Stimulated activated effector memory CD8-positive, alpha-beta T cell treated with anti-CD3 and anti-CD28 coated beads, Interleukin-12 subunit alpha, Interleukin-12 subunit beta, amount 100 ng/mL, for 72 hours (primary cell): Measurements from ENCODE around the gene PPM1E.
"Not testable (repeated sequence)": the region's sequence is repeated elsewhere in the genome, so short reads cannot be mapped to it uniquely, and the experiment has no call there.

Experiments
- ATAC-seq: fragments of 150-1000 bp; cut with Tn5 transposase; 2 replicates; pipeline ENCODE4 v1.10.0; 2021
- DNase-seq, 2 donors: peaks; one replicate each; pipeline ENCODE4 v3.0.0; 2021 to 2022; ENCODE audit warnings: low spot score in 2 of 2
- H3K27ac Mint-ChIP-seq: one replicate; pipeline ENCODE4 v1.8.0; 2022; ENCODE audit warnings: mild to moderate bottlenecking, mixed read lengths
- H3K36me3 Mint-ChIP-seq: one replicate; pipeline ENCODE4 v1.8.0; 2022; ENCODE audit warnings: mild to moderate bottlenecking, mixed read lengths
- H3K4me1 Mint-ChIP-seq: one replicate; pipeline ENCODE4 v1.8.0; 2022; ENCODE audit warnings: mixed read lengths
- H3K4me3 Mint-ChIP-seq: one replicate; pipeline ENCODE4 v1.8.0; 2022; ENCODE audit warnings: mild to moderate bottlenecking, mixed read lengths
- H3K9me3 Mint-ChIP-seq: one replicate; pipeline ENCODE4 v1.8.0; 2022; ENCODE audit warnings: mixed read lengths

PPM1E gene

DNA sequence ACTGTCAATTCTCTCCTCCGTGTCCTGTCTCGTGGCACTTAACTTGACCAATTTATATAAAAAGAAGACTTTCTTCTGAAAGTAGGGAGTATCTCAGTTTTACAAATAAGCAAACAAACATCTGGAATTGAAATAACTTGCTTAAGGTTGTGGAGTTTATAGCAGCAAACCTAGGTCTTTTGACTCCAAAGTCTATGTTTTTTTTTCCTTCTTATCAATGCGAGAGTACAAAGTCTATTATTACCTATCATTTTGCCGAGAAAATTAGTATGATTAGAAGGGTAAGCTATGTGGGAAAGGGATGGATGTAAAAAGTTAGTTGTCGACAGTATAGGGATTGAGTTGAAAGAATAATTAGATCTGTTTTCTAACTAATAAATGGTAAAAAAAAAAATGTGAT is 50.4 kb downstream of the PPM1E start:
- H3K27ac Mint-ChIP-seq = no peak overlapping the region
- DNase-seq = no peak
- ATAC-seq = no peak
- no peaks in the 10 kb centered on the region for H3K4me1 Mint-ChIP-seq
- H3K4me3 Mint-ChIP-seq = no peak overlapping the region
- no peaks in the 10 kb centered on the region for H3K36me3 Mint-ChIP-seq
- no peaks in the 10 kb centered on the region for H3K9me3 Mint-ChIP-seq

- ATAC-seq (no peak), DNase-seq (no peak)
- Mint-ChIP-seq H3K36me3 (no peaks in the 10 kb centered on the region), H3K4me1 (no peaks in the 10 kb centered on the region), H3K9me3 (no peaks in the 10 kb centered on the region), H3K27ac (no peak overlapping the region), H3K4me3 (no peak overlapping the region)
Observed at GRCh38 chr17:58808609-58809563, 53.2 kb downstream of the PPM1E start.

DNA sequence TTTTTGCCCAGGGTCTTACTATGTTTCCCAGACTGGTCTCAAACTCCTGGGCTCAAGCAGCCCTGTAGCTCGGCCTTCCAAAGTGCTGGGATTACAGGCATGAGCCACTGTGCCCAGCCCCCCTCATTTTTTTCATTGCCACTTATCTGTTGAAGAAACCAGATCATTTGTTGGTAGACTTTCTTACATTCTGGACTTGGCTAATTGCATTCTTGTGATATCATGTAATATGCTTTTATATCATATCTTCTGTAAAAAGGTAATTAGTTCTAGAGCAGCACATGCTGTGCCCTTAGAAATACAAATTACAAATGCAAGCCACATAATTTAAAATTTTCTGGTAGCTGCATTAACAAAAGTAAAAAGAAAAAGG is 53.9 kb downstream of the PPM1E start:
- Mint-ChIP-seq H3K9me3 (no peaks in the 10 kb centered on the region), H3K4me1 (no peaks in the 10 kb centered on the region), H3K27ac (no peak overlapping the region), H3K36me3 (no peaks in the 10 kb centered on the region), H3K4me3 (no peak overlapping the region)
- DNase-seq (no peak), ATAC-seq (no peak)

GRCh38 chr17:58811290-58811689 is 55.6 kb downstream of the PPM1E start:
- DNase-seq (no peak), ATAC-seq (no peak)
- no peak overlapping the region for H3K4me3 Mint-ChIP-seq
- H3K4me1 Mint-ChIP-seq = no peaks in the 10 kb centered on the region
- H3K36me3 Mint-ChIP-seq = no peaks in the 10 kb centered on the region
- no peaks in the 10 kb centered on the region for H3K9me3 Mint-ChIP-seq
- no peak overlapping the region for H3K27ac Mint-ChIP-seq

- H3K4me1 Mint-ChIP-seq = no peaks in the 10 kb centered on the region
- H3K36me3 Mint-ChIP-seq = no peaks in the 10 kb centered on the region
- no peak overlapping the region for H3K4me3 Mint-ChIP-seq
- no peaks in the 10 kb centered on the region for H3K9me3 Mint-ChIP-seq
- DNase-seq (no peak), ATAC-seq (no peak)
- no peak overlapping the region for H3K27ac Mint-ChIP-seq
Observed at GRCh38 chr17:58813712-58814111, 58.1 kb downstream of the PPM1E start.

GRCh38 chr17:58818654-58819053 is 63.0 kb downstream of the PPM1E start:
- Mint-ChIP-seq H3K9me3 (no peaks in the 10 kb centered on the region), H3K4me1 (no peaks in the 10 kb centered on the region), H3K27ac (no peak overlapping the region), H3K4me3 (no peak overlapping the region), H3K36me3 (no peaks in the 10 kb centered on the region)
- ATAC-seq (no peak), DNase-seq (no peak)

DNA sequence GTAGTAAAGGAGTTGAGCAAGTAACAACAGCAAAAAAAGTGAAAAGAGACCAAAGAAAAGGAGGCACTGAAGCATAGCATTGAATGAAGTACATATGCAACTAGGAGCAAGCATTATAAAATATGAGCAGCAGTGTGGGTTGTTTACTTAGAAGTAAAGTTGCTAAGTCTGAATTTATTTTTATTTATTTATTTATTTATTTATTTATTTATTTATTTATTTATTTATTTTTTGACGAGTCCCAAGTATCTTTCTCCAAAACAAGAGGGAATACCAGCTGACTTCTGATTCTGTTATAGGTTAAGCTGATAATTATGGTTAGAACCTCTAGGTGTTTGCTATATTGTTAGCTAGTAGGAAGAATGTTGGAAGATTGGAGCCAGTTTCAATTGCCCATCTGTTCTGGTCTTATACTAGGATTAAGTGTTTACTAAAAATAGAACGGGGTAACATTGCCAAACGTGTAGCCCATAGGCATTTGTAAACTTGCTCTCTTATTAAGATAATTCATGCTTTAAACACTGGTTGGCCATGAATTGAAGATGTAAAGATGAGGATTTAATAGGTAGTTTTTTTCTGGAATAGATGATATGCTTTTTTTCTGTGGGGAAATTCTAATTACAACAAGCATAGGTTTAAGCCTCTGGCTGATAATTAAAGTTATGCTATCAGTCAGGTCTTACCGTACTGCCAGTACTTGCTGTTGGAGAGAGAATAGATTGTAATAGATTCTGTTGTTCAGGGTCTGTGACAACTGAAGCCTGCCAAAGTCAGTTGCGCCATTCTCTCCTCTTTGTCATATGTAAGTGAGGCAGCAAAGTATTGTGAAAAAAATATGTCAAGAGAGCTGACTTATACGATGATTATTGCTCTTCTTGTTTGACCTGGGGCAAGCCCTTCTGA is 66.7 kb downstream of the PPM1E start:
- Mint-ChIP-seq H3K36me3 (no peaks in the 10 kb centered on the region), H3K4me3 (no peak overlapping the region), H3K27ac (no peak overlapping the region), H3K4me1 (no peaks in the 10 kb centered on the region), H3K9me3 (no peaks in the 10 kb centered on the region)
- no peak for ATAC-seq
- no peak for DNase-seq

- no peak for DNase-seq
- Mint-ChIP-seq H3K4me3 (no peak overlapping the region), H3K27ac (no peak overlapping the region), H3K36me3 (no peaks in the 10 kb centered on the region), H3K9me3 (no peaks in the 10 kb centered on the region), H3K4me1 (no peaks in the 10 kb centered on the region)
- ATAC-seq = no peak
Observed at GRCh38 chr17:58823051-58823525, 67.4 kb downstream of the PPM1E start.

- H3K4me3 Mint-ChIP-seq = no peak overlapping the region
- ATAC-seq (no peak), DNase-seq (no peak)
- no peaks in the 10 kb centered on the region for H3K9me3 Mint-ChIP-seq
- no peak overlapping the region for H3K27ac Mint-ChIP-seq
- no peaks in the 10 kb centered on the region for H3K36me3 Mint-ChIP-seq
- H3K4me1 Mint-ChIP-seq = no peaks in the 10 kb centered on the region
Observed at GRCh38 chr17:58829172-58829637, 73.6 kb downstream of the PPM1E start.

DNA sequence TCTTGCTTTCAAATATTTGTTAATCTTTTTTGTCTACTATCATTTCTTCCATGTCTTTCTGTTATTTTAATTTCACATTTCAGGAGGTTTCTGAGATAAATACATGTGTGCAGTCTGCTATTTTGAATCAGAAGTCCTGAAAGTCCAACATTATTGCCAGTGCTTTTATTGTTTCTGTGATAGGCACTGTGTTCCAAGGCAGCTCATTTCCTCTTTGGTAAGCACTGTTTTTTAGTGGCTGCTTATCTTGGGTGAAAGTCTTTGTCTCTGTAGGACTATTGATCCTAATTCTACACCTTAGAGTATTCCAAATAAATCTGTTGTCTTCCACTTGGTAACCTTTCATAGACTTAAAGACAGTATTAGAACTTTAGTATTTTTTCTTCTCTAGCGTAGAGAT is 76.1 kb downstream of the PPM1E start:
- DNase-seq (no peak), ATAC-seq (no peak)
- H3K4me1 Mint-ChIP-seq = no peaks in the 10 kb centered on the region

GRCh38 chr17:58832514-58832913 is 76.9 kb downstream of the PPM1E start:
- Mint-ChIP-seq H3K9me3 (no peaks in the 10 kb centered on the region), H3K4me1 (no peaks in the 10 kb centered on the region), H3K36me3 (no peaks in the 10 kb centered on the region), H3K4me3 (no peak overlapping the region), H3K27ac (no peak overlapping the region)
- ATAC-seq (no peak), DNase-seq (no peak)

More for the DNA sequence above, 76.1 kb downstream of the PPM1E start:
- H3K27ac Mint-ChIP-seq = no peak overlapping the region
- H3K4me3 Mint-ChIP-seq = no peak overlapping the region
- no peaks in the 10 kb centered on the region for H3K9me3 Mint-ChIP-seq
- H3K36me3 Mint-ChIP-seq = no peaks in the 10 kb centered on the region

DNA sequence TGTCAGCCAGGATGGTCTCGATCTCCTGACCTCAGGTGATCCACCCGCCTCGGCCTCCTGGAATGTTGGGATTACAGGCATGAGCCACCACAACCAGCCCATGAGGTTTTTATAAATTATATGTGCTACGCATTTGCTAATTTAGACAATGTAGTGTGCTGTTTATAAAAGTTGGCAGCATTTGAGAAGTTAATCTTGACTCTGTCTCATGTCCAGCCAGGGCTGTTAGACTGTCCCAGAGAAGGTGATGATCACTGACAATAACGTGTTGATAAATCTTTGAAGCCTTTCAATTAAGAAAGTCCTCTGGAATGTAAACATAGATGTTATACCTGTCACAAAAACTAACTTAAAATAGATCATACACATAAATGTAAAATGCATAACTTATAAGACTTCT is 82.0 kb downstream of the PPM1E start:
- no peaks in the 10 kb centered on the region for H3K36me3 Mint-ChIP-seq
- no peak overlapping the region for H3K4me3 Mint-ChIP-seq
- H3K27ac Mint-ChIP-seq = no peak overlapping the region
- no peaks in the 10 kb centered on the region for H3K9me3 Mint-ChIP-seq
- ATAC-seq = no peak
- no peak for DNase-seq
- no peaks in the 10 kb centered on the region for H3K4me1 Mint-ChIP-seq

- Mint-ChIP-seq H3K9me3 (no peaks in the 10 kb centered on the region), H3K36me3 (no peaks in the 10 kb centered on the region), H3K4me1 (no peaks in the 10 kb centered on the region), H3K4me3 (no peak overlapping the region), H3K27ac (no peak overlapping the region)
- no peak for DNase-seq
- ATAC-seq = no peak
Observed at GRCh38 chr17:58840820-58841612, 85.4 kb downstream of the PPM1E start.

- not testable (repeated sequence) for H3K9me3 Mint-ChIP-seq, H3K4me3 Mint-ChIP-seq, ATAC-seq, H3K4me1 Mint-ChIP-seq, H3K27ac Mint-ChIP-seq, H3K36me3 Mint-ChIP-seq, DNase-seq
Observed at GRCh38 chr17:58846413-58846812, 90.8 kb downstream of the PPM1E start.

DNA sequence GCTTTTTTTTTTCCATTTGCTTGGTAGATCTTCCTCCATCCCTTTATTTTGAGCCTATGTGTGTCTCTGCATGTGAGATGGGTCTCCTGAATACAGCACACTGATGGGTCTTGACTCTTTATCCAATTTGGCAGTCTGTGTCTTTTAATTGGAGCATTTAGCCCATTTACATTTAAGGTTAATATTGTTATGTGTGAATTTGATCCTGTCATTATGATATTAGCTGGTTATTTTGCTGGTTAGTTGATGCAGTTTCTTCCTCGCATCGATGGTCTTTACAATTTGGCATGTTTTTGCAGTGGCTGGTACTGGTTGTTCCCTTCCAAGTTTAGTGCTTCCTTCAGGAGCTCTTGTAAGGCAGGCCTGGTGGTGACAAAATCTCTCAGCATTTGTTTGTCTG is 94.5 kb downstream of the PPM1E start:
- not testable (repeated sequence) for ATAC-seq, H3K4me3 Mint-ChIP-seq, H3K9me3 Mint-ChIP-seq, H3K36me3 Mint-ChIP-seq, H3K27ac Mint-ChIP-seq, H3K4me1 Mint-ChIP-seq, DNase-seq
